Ramos (cell line): ENCODE measurements around the gene B3GNT8.
"Not testable (repeated sequence)": the region's sequence is repeated elsewhere in the genome, so short reads cannot be mapped to it uniquely, and the experiment has no call there.

Experiments used
- in situ Hi-C: fragments of 300-500 bp; cut with MboI; formaldehyde crosslinking; loops from one replicate; pipeline ENCODE4 v1.14.3; 2022; ENCODE audit warnings: low sequenced_read_pairs; ENCODE audit not compliant: unreplicated experiment

The B3GNT8 gene

GRCh38 chr19:41420101-41420880 lies 6.9 kb downstream of the B3GNT8 start:
- in situ Hi-C loops, result no loop called here

DNA sequence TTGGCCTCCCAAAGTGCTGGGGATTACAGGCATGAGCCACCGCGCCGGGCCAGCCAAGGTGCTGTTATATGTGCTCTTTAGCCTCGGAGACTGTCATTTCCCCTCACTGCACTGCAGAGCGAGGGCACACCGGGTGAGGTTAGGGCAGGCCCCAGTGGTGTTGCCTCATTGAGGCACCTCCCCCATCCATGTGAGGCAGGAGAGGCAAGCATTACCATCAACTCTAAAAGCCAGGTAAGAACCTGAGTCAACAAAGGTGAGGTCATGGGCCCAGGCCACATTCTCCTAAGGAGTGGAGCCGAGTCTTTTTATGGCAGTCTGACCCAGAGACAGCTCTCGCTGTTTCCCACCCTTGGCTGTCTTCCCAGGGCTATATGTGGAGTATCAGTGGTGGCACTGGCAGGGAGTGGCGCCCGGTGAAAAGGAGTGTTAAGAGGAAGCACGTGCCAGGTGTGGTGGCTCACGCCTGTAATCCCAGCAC lies 10.9 kb downstream of the B3GNT8 start:
- in situ Hi-C loops, result no loop called here

- in situ Hi-C loops, result no loop called here
Observed at GRCh38 chr19:41415154-41415571, 12.0 kb downstream of the B3GNT8 start.

DNA sequence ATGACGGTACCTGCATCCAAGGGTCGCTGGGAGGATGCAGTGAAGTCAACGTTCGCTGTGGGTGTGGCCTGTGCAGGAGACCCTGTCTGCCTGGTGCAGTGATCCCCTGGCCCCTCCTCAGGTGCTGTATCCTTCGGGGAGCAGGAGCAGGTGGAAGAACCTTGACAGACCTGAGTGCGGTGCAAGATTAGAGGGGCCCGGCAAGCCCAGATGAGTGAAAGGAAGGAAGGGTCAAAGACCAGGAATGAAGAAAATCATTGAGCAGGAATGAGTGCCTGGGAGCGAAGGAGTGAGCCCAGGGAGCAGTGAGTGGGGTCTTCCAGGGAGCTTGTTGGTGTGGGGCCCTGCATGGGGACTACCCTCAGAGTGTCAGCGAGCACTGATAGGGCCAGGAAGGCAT lies 12.7 kb downstream of the B3GNT8 start:
- in situ Hi-C loops, result no loop called here

DNA sequence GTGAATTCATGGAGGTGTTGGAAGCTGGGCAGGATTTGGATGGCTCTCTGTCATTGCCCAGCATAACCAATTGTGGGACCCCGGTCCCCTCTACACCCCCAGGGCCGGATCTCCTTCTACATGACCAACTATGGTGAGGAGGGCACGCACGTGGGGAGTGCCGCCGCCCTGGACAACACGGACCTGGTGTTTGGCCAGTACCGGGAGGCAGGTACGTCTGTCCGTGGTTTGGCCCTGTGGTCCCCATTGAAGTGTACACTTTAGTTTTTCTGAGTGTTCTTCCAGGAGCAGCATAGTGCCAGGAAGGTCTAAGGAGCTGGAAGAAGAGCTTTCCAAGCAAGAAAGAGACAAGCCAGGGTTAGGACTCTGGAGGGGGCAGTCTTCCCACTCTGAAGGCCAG lies 13.2 kb downstream of the B3GNT8 start:
- in situ Hi-C loops, result no loop called here

DNA sequence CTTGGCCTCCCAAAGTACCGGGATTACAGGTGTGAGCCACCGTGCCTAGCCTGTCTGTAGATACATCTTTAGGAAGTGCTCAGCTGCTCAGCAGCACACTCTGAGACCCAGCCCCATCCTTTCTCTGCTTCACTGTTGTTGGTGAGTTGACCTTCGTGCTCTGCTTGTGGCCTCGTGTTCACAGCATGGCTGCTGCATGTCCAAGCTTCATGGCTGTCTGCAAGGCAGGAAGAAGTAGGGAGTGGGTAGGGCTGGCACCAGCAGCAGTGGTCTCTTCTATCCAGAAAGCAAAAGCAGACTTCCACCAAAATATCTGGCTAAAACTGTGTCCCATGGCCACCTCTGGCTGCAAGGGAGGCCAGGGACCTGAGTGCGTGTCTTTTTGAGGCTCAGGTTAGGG lies 14.2 kb downstream of the B3GNT8 start:
- in situ Hi-C loops, result no loop called here

DNA sequence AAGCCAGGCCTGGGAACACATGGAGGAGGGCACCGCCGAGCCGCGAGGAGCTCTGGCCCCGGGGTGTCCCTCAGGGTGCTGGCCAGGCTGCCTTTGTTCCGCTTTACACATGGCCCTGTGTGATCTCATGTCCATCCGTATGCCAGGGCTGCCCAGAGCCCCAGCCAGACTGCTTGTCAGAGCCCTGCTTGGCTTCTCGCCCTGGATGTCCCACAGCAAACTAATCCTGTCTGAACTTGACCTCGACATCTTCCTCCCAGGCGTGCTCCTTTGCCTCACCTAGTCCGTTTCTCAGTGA lies 15.3 kb downstream of the B3GNT8 start:
- in situ Hi-C loops, result no loop called here

DNA sequence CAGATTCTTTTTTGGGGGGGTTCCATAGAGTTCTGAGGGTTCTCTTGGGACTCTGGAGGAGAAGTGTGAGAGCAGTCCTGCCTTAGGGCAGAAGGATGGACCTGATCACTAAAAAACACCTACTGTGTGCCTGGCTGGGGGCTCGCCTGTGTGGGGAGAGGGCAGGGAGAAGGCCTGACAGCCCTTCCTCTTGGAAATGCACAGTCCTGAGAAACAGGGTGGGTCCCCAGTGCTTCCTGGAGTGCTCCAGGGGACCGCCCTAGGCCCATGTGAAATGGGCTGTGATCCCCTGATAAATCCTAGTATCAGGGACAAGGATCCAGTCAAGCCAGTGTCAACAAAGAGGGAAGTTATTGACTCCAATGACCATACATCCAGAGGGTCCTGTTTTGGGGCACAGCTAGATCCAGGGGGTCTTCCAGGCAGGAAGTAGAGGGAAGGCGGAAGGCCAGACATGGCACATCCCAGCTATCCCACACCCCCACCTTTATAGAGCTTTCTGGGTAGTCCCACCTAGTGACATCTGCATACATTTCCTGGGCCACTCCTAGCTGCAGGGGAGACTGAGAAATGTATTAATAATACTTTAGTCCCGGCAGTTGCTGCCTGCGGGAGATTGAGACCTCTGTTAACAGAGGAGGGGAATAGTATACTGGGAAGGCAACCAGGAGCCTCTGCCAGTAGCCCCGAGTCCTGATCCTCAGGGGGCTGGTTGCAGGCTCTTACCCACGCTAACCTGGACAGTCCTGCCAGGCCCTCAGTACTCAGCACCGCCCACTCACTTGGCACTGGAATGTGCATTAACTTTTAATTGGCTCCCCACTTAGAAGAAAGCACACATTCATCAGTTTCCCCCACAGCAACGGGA lies 15.8 kb downstream of the B3GNT8 start:
- in situ Hi-C loops, result no loop called here

DNA sequence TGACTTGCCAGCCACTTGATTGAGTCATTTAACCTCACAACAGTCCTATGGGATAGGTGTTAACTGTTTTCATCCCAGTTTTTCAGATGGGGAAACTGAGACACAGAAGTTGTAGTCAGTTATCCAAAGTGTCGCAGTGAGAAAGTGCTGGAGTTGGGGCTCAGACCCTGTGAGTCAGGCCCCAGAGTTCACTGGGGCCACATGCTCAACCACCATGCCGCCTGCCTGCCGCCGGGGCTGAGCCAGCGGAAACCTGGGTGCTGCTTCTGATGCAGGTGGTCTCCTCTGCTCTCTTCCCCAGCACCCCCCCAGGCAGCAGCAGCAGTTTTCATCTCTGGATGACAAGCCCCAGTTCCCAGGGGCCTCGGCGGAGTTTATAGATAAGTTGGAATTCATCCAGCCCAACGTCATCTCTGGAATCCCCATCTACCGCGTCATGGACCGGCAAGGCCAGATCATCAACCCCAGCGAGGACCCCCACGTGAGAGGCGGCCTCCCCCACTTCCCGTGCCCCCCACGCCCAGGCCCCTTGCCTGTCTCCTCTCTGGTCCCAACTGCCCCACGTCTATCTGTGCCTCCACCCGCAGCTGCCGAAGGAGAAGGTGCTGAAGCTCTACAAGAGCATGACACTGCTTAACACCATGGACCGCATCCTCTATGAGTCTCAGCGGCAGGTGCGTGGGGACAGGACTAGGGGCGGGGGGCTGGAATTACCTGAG lies 16.7 kb downstream of the B3GNT8 start:
- in situ Hi-C loops, result no loop called here

DNA sequence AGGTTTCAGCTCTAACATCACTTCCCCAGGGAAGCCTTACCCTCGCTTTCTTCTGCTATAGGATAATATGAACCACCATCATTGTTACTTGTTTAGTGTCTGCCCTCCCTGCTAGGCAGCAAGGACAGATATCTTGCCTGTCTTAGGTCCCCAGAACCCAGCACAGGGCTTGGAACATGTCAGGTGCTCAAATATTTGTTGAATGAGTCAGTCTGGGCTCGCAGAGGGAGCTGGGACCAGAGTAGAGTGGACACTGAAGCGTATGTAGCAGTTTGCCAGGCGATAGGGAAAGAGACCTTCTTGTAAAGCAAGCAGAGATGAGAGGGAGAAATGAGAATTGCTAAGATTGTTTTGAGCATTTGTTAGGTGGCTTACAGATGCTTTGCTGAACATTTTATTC lies 17.9 kb downstream of the B3GNT8 start:
- in situ Hi-C loops, result no loop called here

DNA sequence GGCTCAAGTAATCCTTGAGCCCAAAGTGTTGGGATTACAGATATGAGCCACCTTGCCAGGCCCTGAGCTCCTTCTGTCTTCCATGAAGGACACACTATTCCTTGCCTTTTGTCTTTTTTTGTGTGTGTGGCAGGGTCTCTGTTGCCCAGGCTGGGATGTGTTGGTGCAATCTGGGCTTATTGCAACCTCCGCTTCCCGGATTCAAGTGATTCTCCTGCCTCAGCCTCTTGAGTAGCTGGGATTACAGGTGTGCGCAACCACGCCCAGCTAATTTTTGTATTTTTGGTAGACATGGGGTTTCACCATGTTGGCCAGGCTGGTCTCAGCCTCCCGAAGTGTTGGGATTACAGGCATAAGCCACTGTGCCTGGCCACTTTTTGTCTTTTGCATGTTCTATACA lies 18.3 kb downstream of the B3GNT8 start:
- in situ Hi-C loops, result not testable (repeated sequence)

DNA sequence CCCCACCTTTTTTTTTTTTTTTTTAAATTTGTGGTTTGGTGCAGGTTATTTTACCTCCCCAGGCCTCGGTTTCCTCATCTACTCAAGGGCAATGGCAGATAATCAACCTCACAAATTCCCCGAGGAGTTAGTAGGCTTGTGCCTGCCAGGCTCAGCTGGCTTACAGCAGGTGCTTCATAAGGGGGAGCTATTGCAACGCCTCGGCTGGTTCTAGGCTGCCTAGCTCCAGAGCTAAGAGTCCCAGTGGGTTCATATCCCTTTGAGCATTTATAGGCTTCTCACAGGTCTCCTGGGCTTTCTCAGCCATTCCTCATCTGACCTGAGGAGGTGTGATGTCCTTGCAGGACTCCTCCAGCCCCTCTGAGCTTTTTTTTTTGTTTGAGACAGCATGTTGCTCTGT lies 18.9 kb downstream of the B3GNT8 start:
- in situ Hi-C loops, result no loop called here

DNA sequence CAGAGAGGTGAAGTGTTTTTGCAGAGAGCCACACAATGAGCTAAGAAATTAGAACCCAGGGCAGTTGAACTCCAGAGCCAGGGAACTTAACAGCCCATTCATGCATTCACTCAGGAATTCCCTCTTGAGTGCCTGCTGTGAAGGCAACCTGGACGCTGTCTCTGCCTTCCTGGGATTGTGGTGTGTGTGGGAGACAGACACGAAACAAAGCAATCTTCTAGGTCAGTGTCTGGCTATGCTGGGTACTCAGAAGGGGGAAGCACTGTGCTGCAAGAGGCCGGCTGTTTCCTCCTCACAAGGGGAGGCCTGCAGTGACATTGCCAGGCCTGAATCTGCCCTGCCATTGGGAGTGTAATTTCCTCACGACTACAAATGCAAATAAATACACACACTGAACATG lies 19.9 kb downstream of the B3GNT8 start:
- in situ Hi-C loops, result no loop called here

DNA sequence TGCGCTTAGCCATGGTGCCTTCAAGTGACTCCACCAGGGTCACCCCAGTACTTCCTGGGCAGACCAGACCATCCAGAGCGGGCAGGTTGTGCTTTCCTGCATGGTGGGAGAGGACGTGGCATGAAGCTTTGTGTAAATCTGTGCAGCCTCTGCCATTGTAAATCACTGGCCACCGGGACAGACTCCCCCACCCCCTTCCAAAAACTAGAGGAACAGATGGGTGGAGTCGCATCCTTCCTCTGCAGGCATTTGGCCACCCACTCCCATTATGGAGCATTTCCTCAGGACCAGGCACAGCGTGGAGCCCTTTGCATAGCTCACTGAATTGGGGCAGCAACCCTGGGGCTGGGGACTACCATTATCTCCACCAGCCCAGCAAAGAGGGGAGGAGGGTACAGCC lies 21.4 kb downstream of the B3GNT8 start:
- in situ Hi-C loops, result no loop called here

- in situ Hi-C loops, result no loop called here
Observed at GRCh38 chr19:41403181-41403970, 23.8 kb downstream of the B3GNT8 start.

DNA sequence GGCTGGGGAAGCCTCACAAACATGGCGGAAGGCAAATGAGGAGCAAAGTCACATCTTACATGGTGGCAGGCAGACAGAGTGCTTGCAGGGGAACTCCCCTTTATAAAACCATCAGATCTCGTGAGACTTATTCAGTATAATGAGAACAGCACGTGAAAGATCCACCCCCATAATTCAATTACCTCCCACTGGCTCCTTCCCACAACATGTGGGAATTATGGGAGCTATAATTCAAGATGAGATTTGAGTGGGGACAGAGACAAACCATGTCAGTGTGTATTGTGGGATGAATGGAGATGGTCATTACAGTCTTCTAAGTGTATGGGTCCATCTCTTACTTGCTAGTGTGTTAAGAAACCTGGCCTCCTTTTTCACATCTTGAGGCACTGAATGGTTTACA lies 25.2 kb downstream of the B3GNT8 start:
- in situ Hi-C loops, result no loop called here

DNA sequence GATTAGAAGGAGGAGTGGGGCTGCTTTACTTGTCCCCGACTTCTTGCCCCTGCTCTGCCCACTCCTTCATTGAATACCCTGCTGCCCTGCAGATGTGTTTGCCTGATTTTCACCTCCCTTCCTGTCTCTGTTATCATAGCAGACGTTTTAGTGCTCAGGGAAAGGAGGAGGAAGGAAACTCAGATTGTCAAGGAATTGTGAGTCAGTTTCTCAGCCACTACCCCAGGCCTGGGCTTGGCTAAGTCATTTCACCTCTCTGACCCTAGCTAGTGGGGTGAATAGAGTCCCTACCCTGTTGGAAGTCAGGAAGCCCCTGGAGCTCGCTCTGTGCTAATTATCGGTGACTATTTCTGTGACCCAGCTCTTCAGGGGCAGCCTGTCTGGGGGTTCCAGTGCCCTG lies 25.7 kb downstream of the B3GNT8 start:
- in situ Hi-C loops, result no loop called here

- in situ Hi-C loops, result no loop called here
Observed at GRCh38 chr19:41399525-41399924, 27.6 kb downstream of the B3GNT8 start.

DNA sequence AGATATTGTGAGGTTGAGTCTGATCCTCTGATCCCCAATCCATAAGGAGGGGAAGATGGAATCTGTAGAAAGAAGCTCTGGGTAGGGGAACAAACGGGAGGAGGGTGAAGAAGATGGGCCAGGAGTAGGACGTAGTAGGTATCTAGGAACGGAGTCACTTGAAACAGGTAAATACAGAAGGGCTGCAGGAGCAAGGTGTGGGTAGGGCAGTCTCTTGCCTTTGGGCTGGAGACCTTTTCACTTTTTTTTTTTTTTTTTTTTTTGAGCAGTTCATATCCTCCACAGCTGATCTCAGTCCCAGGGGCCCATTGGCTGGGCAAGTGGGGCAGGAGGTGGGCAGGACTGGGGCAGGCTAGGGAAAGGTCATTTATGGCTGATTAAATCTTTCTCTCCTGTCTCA lies 28.1 kb downstream of the B3GNT8 start:
- in situ Hi-C loops, result no loop called here

DNA sequence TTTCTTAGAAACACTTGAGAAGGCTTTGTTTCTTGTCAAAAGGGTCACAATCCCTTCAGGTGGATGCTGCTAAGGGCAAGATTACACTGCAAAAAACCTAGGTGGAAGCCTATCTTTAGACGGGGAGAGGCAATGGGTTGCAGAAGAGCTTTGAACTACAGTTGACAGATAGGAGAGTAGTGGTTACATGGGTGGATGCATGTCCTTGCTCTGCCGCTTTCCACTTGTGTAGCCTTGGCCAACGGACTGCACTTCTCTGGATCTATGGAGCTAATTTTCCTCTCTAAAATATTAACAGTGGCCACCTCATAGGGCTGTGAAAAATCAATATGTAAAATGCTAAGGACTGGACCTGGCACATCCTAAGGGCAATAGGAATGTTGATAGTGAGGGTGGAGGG lies 28.6 kb downstream of the B3GNT8 start:
- in situ Hi-C loops, result no loop called here
